H1 (cell line): ENCODE results near the gene NSF. TPM values are rescaled to one million over a fixed set of nuclear protein-coding genes. Genes with fewer than 3 reads are reported as not detected.
"Not testable (repeated sequence)": the region's sequence is repeated elsewhere in the genome, so short reads cannot be mapped to it uniquely, and the experiment has no call there.

Experiments
- CTCF ChIA-PET: fragments of 300-600 bp; sonication (Branson Sonifier 250); formaldehyde crosslinking; loops from one replicate; lab custom pipeline; 2021; ENCODE audit not compliant: partially characterized antibody; lab: Charles Lee
- POLR2A ChIA-PET: fragments of 300-600 bp; sonication (Branson Sonifier 250); formaldehyde crosslinking; loops from one replicate; lab custom pipeline; 2021; ENCODE audit warnings: inconsistent platforms; ENCODE audit not compliant: partially characterized antibody; lab: Charles Lee
- DNase-seq, 2 experiments: peaks; one replicate each; pipeline versions ENCODE4 v3.0.0 to v3.0.0-alpha.2; 2010 to 2022; ENCODE audit warnings: low spot score in 2 of 2, low read depth in 1 of 2, mixed read lengths in 1 of 2
- FAIRE-seq: peaks from 2 replicates; lab custom pipeline; 2011; peaks lifted over from hg19 to GRCh38; lab: Jason Lieb, UNC
- H2AFZ ChIP-seq: 2 replicates; pipeline ENCODE4 v1.8.1; 2012; ENCODE audit warnings: low read length, inconsistent platforms
- H2AK5ac ChIP-seq: 2 replicates; pipeline ENCODE4 v1.6.1; 2013; ENCODE audit warnings: low read depth, low read length
- H2BK120ac ChIP-seq: replicated peaks from 2 replicates; pipeline ENCODE3; 2013; ENCODE audit warnings: low read depth, low read length, inconsistent platforms
- H2BK12ac ChIP-seq: 2 replicates; pipeline ENCODE4 v1.6.1; 2013; ENCODE audit warnings: low read depth, low read length
- H2BK15ac ChIP-seq: 2 replicates; pipeline ENCODE4 v1.6.1; 2013; ENCODE audit warnings: low read length
- H2BK20ac ChIP-seq: 2 replicates; pipeline ENCODE4 v1.6.1; 2013; ENCODE audit warnings: low read length
- H2BK5ac ChIP-seq: 2 replicates; pipeline ENCODE4 v1.6.1; 2013; ENCODE audit warnings: low read depth, low read length
- H3K14ac ChIP-seq: 2 replicates; pipeline ENCODE4 v1.6.1; 2013; ENCODE audit warnings: inconsistent platforms; ENCODE audit not compliant: insufficient read length
- H3K18ac ChIP-seq: 2 replicates; pipeline ENCODE4 v1.6.1; 2013; ENCODE audit warnings: low read length; ENCODE audit errors: extremely low read depth
- H3K23ac ChIP-seq: 2 replicates; pipeline ENCODE4 v1.6.1; 2013; ENCODE audit warnings: inconsistent platforms; ENCODE audit not compliant: insufficient read length
- H3K23me2 ChIP-seq: 2 replicates; pipeline ENCODE4 v1.6.1; 2013; ENCODE audit warnings: low read depth, low read length
- H3K27ac ChIP-seq: 2 replicates; pipeline ENCODE4 v1.6.1; 2011; ENCODE audit warnings: low read depth, low read length, inconsistent platforms
- H3K27me3 ChIP-seq, 4 experiments: replicated peaks in 1 of 4; 1 replicate in 1 of 4; 2 replicates in 3 of 4; pipeline versions ENCODE4 v1.6.1 to v1.8.1; 2011 to 2013; ENCODE audit warnings: low read length in 3 of 4, mild to moderate bottlenecking in 3 of 4, inconsistent platforms in 2 of 4, mixed read lengths in 2 of 4, moderate library complexity in 1 of 4; ENCODE audit not compliant: control insufficient read depth in 3 of 4, insufficient read depth in 3 of 4; ENCODE audit errors: extremely low read depth in 1 of 4
- H3K36me3 ChIP-seq, 4 experiments: 2 replicates each; pipeline versions ENCODE4 v1.6.1 to v1.8.1; 2011 to 2013; ENCODE audit warnings: mild to moderate bottlenecking in 4 of 4, low read length in 3 of 4, moderate library complexity in 2 of 4, control low read depth in 1 of 4, inconsistent platforms in 1 of 4; ENCODE audit not compliant: insufficient read depth in 4 of 4, control insufficient read depth in 2 of 4
- H3K4ac ChIP-seq: replicated peaks from 2 replicates; pipeline ENCODE3; 2013; ENCODE audit warnings: low read length, low read depth, mixed read lengths, inconsistent platforms; ENCODE audit not compliant: insufficient read length
- H3K4me1 ChIP-seq, 4 experiments: replicated peaks in 1 of 4; 1 replicate in 1 of 4; 2 replicates in 3 of 4; pipeline versions ENCODE4 v1.6.1 to v1.8.1; 2011 to 2013; ENCODE audit warnings: low read length in 3 of 4, inconsistent platforms in 2 of 4, mixed read lengths in 1 of 4; ENCODE audit not compliant: insufficient read depth in 4 of 4, control insufficient read depth in 3 of 4
- H3K4me2 ChIP-seq, 2 experiments: 2 replicates each; pipeline versions ENCODE4 v1.6.1 to v1.8.1; 2011 to 2013; ENCODE audit warnings: low read depth in 2 of 2, low read length in 2 of 2, control low read depth in 1 of 2, inconsistent platforms in 1 of 2, mild to moderate bottlenecking in 1 of 2; ENCODE audit not compliant: insufficient read depth in 1 of 2
- H3K4me3 ChIP-seq, 4 experiments: fragments of 200-600, 300-600 bp in 1 of 4; sonication (generic), shearing (Covaris generic), sonication (Bioruptor Twin) in 1 of 4; 2 replicates each; pipeline versions ENCODE4 v1.5.1 to v1.8.1; 2011 to 2016; ENCODE audit warnings: low read length in 4 of 4, low read depth in 3 of 4, control low read depth in 2 of 4, inconsistent platforms in 2 of 4, mild to moderate bottlenecking in 2 of 4, mixed read lengths in 1 of 4, moderate library complexity in 1 of 4; ENCODE audit not compliant: insufficient read depth in 2 of 4; ENCODE audit errors: extremely low read depth in 1 of 4
- H3K56ac ChIP-seq: replicated peaks from 2 replicates; pipeline ENCODE3; 2013; ENCODE audit warnings: low read depth, mild to moderate bottlenecking, mixed read lengths, low read length, inconsistent platforms; ENCODE audit not compliant: insufficient read length
- H3K79me1 ChIP-seq: 2 replicates; pipeline ENCODE4 v1.6.1; 2013; ENCODE audit warnings: low read depth, low read length, control low read depth
- H3K79me2 ChIP-seq, 2 experiments: 2 replicates each; pipeline versions ENCODE4 v1.6.1 to v1.8.1; 2012 to 2013; ENCODE audit warnings: low read length in 2 of 2, mild to moderate bottlenecking in 2 of 2, inconsistent platforms in 1 of 2; ENCODE audit not compliant: insufficient read depth in 2 of 2, control insufficient read depth in 1 of 2
- H3K9ac ChIP-seq, 4 experiments: replicated peaks in 1 of 4; 1 replicate in 1 of 4; 2 replicates in 3 of 4; pipeline versions ENCODE4 v1.6.1 to v1.8.1; 2011 to 2013; ENCODE audit warnings: low read depth in 3 of 4, low read length in 3 of 4, control low read depth in 2 of 4, mild to moderate bottlenecking in 2 of 4, moderate library complexity in 2 of 4, inconsistent platforms in 1 of 4; ENCODE audit errors: extremely low read depth in 1 of 4
- H3K9me3 ChIP-seq, 2 experiments: 2 replicates each; pipeline versions ENCODE4 v1.6.1 to v1.8.1; 2012 to 2013; ENCODE audit warnings: mild to moderate bottlenecking in 2 of 2, moderate library complexity in 2 of 2, control low read depth in 1 of 2, inconsistent platforms in 1 of 2, low read depth in 1 of 2, low read length in 1 of 2, mixed read lengths in 1 of 2; ENCODE audit not compliant: insufficient read depth in 2 of 2
- H4K20me1 ChIP-seq, 2 experiments: replicated peaks in 1 of 2; 2 replicates each; pipeline versions ENCODE3 to v1.8.1; 2011 to 2013; ENCODE audit warnings: inconsistent platforms in 2 of 2, low read length in 2 of 2, mild to moderate bottlenecking in 1 of 2; ENCODE audit not compliant: insufficient read depth in 2 of 2, control insufficient read depth in 1 of 2
- H4K5ac ChIP-seq: 2 replicates; pipeline ENCODE4 v1.6.1; 2013; ENCODE audit warnings: low read length, low read depth, mixed read lengths, inconsistent platforms; ENCODE audit not compliant: insufficient read length
- H4K8ac ChIP-seq: 2 replicates; pipeline ENCODE4 v1.8.0; 2013; ENCODE audit warnings: mild to moderate bottlenecking, moderate library complexity, low read length, inconsistent platforms; ENCODE audit not compliant: insufficient read depth; ENCODE audit errors: extremely low read depth
- H4K91ac ChIP-seq: replicated peaks from 2 replicates; pipeline ENCODE3; 2013; ENCODE audit warnings: low read length, mixed read lengths, inconsistent platforms; ENCODE audit not compliant: insufficient read length
- WGBS, 2 experiments: shearing (Covaris generic) in 1 of 2; methylation state at CpG; one replicate each; pipeline versions ENCODE4 v1.1.6 to v1.1.7; 2013 to 2015; ENCODE audit warnings: low lambda C conversion rate in 2 of 2, mixed read lengths in 2 of 2, inconsistent platforms in 1 of 2, low coverage in 1 of 2, missing lambda C conversion rate in 1 of 2; ENCODE audit not compliant: insufficient replicate concordance in 2 of 2, insufficient coverage in 1 of 2, insufficient read length in 1 of 2; ENCODE audit errors: extremely low coverage in 1 of 2, missing lambda C conversion rate in 1 of 2; 5-methylcytosine and 5-hydroxymethylcytosine counted together
- polyA plus RNA-seq, 7 experiments: library from polyadenylated mRNA; depleted of rRNA in 3 of 7; stranded (reverse) in 5 of 7; unstranded in 2 of 7; fragments of >200 nt in 5 of 7; fragments of 200-250 nt in 2 of 7; gene quantifications; 1 replicate in 5 of 7; 2 replicates in 1 of 7; 4 replicates in 1 of 7; pipeline versions ENCODE4 v1.2.1 to v1.2.3, GENCODE V29; 2011 to 2013; ENCODE audit warnings: missing spikeins in 2 of 7, mixed read lengths in 2 of 7
- total RNA-seq: library from RNA; stranded (reverse); fragmentation: NEBNext Ultra II Directional; extraction: Animal tissue kit (Norgen Biotek cat#: 25700); gene quantifications from 2 replicates; pipeline ENCODE4 v1.2.1, GENCODE V29; 2021

NSF gene
- total and polyA plus RNA-seq, 2 of the 8 experiments (the other 6 are each of a cell fraction or from before 2014, with no cell fraction given) = 13.0 to 27.7 TPM

DNA sequence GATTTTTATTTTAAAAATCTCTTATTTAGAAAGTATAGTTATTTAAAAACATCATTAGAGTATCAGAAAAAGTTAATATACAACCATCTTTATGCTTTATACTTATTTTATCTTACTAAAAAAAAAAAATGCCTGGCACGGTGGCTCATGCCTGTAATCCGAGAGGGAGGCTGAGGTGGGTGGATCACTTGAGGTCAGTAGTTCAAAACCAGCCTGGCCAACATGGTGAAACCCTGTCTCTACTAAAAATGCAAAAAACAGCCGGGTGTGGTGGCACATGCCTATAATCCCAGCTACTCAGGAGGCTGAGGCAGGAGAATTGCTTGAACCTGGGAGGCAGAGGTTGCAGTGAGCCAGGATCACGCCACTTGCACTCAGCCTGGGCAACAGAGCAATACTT lies 167.1 kb downstream of the NSF start:
- H2BK20ac ChIP-seq, H3K4me3 ChIP-seq, H2BK5ac ChIP-seq, H3K79me1 ChIP-seq, H4K5ac ChIP-seq, DNase-seq, H3K14ac ChIP-seq, H4K8ac ChIP-seq, H4K91ac ChIP-seq, H2AK5ac ChIP-seq, H3K23me2 ChIP-seq, H4K20me1 ChIP-seq, H2BK12ac ChIP-seq, H3K9ac ChIP-seq, H3K56ac ChIP-seq, H3K18ac ChIP-seq, H2AFZ ChIP-seq, FAIRE-seq, H3K4ac ChIP-seq, H3K27ac ChIP-seq, H2BK120ac ChIP-seq, H3K23ac ChIP-seq, H3K4me1 ChIP-seq, H3K36me3 ChIP-seq, H3K4me2 ChIP-seq, H3K79me2 ChIP-seq, H2BK15ac ChIP-seq, H3K9me3 ChIP-seq, H3K27me3 ChIP-seq: not testable (repeated sequence)
- 84% methylated on average over 4 of the region's 4 CpGs; no CpG with 5 or more reads in 1 of the 2 experiments for WGBS, 2 experiments
- POLR2A ChIA-PET = interaction anchor here (0.6 to 0.9 kb wide), 2 partner anchors 10 to 222 kb away, joined by 4 to 5 read pairs; no protein-coding TSS in a partner anchor
- CTCF ChIA-PET = interaction anchor here (0.6 to 1.3 kb wide), 5 partner anchors 9 to 254 kb away, joined by 3 to 6 read pairs (median 4); no protein-coding TSS in a partner anchor
